ENCODE results near the gene NEK6. TPM values are rescaled to one million over a fixed set of nuclear protein-coding genes. Genes with fewer than 3 reads are reported as not detected.

NEK6 gene
- total RNA-seq, 2 experiments from 2014 or later: 5.6 to 16.4 TPM

GRCh38 chr9:124373851-124374250 is 116.1 kb downstream of the NEK6 start:
- no peak for TF ChIP-seq CTCF (conservative IDR thresholded peaks at IDR 0.05; ENCODE audit: low read length)
- no peak for TF ChIP-seq EZH2phosphoT487 (IDR thresholded peaks at IDR 0.05; ENCODE audit: borderline replicate concordance, low read depth, low read length)
- BruUV-seq (replicated peaks): no TSS peak

GRCh38 chr9:124375726-124376125 is 118.0 kb downstream of the NEK6 start:
- no peaks in the 10 kb centered on the region for H3K4me1 ChIP-seq (ENCODE audit: insufficient read depth, low read length, poor library complexity, severe bottlenecking)
- no TSS peak for BruUV-seq (replicated peaks)
- H3K9me2 ChIP-seq (ENCODE audit: insufficient read depth, low read length): no peaks in the 10 kb centered on the region
- no peak for DNase-seq (ENCODE audit: low spot score)
- no peak overlapping the region for H3K4me3 ChIP-seq (ENCODE audit: low read depth, low read length, poor library complexity, severe bottlenecking)
- intact Hi-C loops (cut with micrococcal nuclease; ENCODE audit: unreplicated experiment): no loop called here
- peaks cover 8% of the 10 kb centered on the region; the same call in 1 of the 2 replicates for H3K79me2 ChIP-seq (ENCODE audit: insufficient read depth, low read depth, low read length)
- TF ChIP-seq EZH2phosphoT487 (IDR thresholded peaks at IDR 0.05; ENCODE audit: borderline replicate concordance, low read depth, low read length) (no peak), CTCF (conservative IDR thresholded peaks at IDR 0.05; ENCODE audit: low read length) (no peak)
- H3K9me3 ChIP-seq (ENCODE audit: low read length): 0 out of 2 replicates have a peak, but pooled peaks cover 6% of the 10 kb centered on the region
- POLR2A ChIA-PET: interaction anchor here (1.0 kb wide), 1 partner anchor 15 kb away, joined by 4 read pairs; no protein-coding TSS in a partner anchor
- H3K36me3 ChIP-seq (ENCODE audit: insufficient read depth, low read length): peaks cover 70% of the 10 kb centered on the region
- CTCF ChIA-PET (ENCODE audit: unreplicated experiment): no interaction called here
- no peak overlapping the region for H3K4me2 ChIP-seq (ENCODE audit: low read length)
- no peak overlapping the region for H3K27ac ChIP-seq (ENCODE audit: low read depth, low read length, poor library complexity, severe bottlenecking)
- H4K20me1 ChIP-seq (ENCODE audit: insufficient read depth, low read length): peaks cover 5% of the 10 kb centered on the region; the same call in 1 of the 2 replicates
- H2AFZ ChIP-seq (ENCODE audit: low read length): no peak overlapping the region

More at GRCh38 chr9:124373851-124374250, 116.1 kb downstream of the NEK6 start:
- ChIA-PET CTCF (ENCODE audit: unreplicated experiment) (no interaction called here), POLR2A (no interaction called here)
- Histone ChIP-seq H4K20me1 (ENCODE audit: insufficient read depth, low read length) (peaks cover 5% of the 10 kb centered on the region; the same call in 1 of the 2 replicates), H3K79me2 (ENCODE audit: insufficient read depth, low read depth, low read length) (peaks cover 8% of the 10 kb centered on the region; the same call in 1 of the 2 replicates), H2AFZ (ENCODE audit: low read length) (no peak overlapping the region), H3K9me2 (ENCODE audit: insufficient read depth, low read length) (no peaks in the 10 kb centered on the region), H3K4me1 (ENCODE audit: insufficient read depth, low read length, poor library complexity, severe bottlenecking) (no peaks in the 10 kb centered on the region), H3K9me3 (ENCODE audit: low read length) (0 out of 2 replicates have a peak, but pooled peaks cover 6% of the 10 kb centered on the region), H3K36me3 (ENCODE audit: insufficient read depth, low read length) (peaks cover 52% of the 10 kb centered on the region), H3K27ac (ENCODE audit: low read depth, low read length, poor library complexity, severe bottlenecking) (no peak overlapping the region), H3K4me2 (ENCODE audit: low read length) (no peak overlapping the region), H3K4me3 (ENCODE audit: low read depth, low read length, poor library complexity, severe bottlenecking) (no peak overlapping the region)
- intact Hi-C loops (cut with micrococcal nuclease; ENCODE audit: unreplicated experiment): no loop called here
- no peak for DNase-seq (ENCODE audit: low spot score)

GRCh38 chr9:124376329-124376728 is 118.6 kb downstream of the NEK6 start:
- H3K79me2 ChIP-seq (ENCODE audit: insufficient read depth, low read depth, low read length): peaks cover 8% of the 10 kb centered on the region; the same call in 1 of the 2 replicates
- no peak overlapping the region for H3K4me2 ChIP-seq (ENCODE audit: low read length)
- no TSS peak for BruUV-seq (replicated peaks)
- no peaks in the 10 kb centered on the region for H3K9me2 ChIP-seq (ENCODE audit: insufficient read depth, low read length)
- H4K20me1 ChIP-seq (ENCODE audit: insufficient read depth, low read length): 0 out of 2 replicates have a peak, but pooled peaks cover under 1% of the 10 kb centered on the region
- no peaks in the 10 kb centered on the region for H3K4me1 ChIP-seq (ENCODE audit: insufficient read depth, low read length, poor library complexity, severe bottlenecking)
- intact Hi-C loops (cut with micrococcal nuclease; ENCODE audit: unreplicated experiment): no loop called here
- H3K27ac ChIP-seq (ENCODE audit: low read depth, low read length, poor library complexity, severe bottlenecking): no peak overlapping the region
- no peak for DNase-seq (ENCODE audit: low spot score)
- H3K4me3 ChIP-seq (ENCODE audit: low read depth, low read length, poor library complexity, severe bottlenecking): no peak overlapping the region
- ChIA-PET CTCF (ENCODE audit: unreplicated experiment) (no interaction called here), POLR2A (interaction anchor here (1.0 kb wide), 1 partner anchor 15 kb away, joined by 4 read pairs; no protein-coding TSS in a partner anchor)
- 0 out of 2 replicates have a peak, but pooled peaks cover 6% of the 10 kb centered on the region for H3K9me3 ChIP-seq (ENCODE audit: low read length)
- peaks cover 76% of the 10 kb centered on the region for H3K36me3 ChIP-seq (ENCODE audit: insufficient read depth, low read length)
- TF ChIP-seq EZH2phosphoT487 (IDR thresholded peaks at IDR 0.05; ENCODE audit: borderline replicate concordance, low read depth, low read length) (no peak), CTCF (conservative IDR thresholded peaks at IDR 0.05; ENCODE audit: low read length) (no peak)
- no peak overlapping the region for H2AFZ ChIP-seq (ENCODE audit: low read length)
